HT-29 (cell line): ENCODE results near the gene COA1. TPM values are rescaled to one million over a fixed set of nuclear protein-coding genes. Genes with fewer than 3 reads are reported as not detected.

Source experiments
- DNase-seq: peaks from one replicate; pipeline ENCODE4 v3.0.0-alpha.2; 2015; ENCODE audit warnings: low spot score
- total RNA-seq: library from RNA; depleted of rRNA; stranded (reverse); fragments of >200 nt; shearing (Covaris generic); gene quantifications from 2 replicates; pipeline ENCODE4 v1.2.3, GENCODE V29; 2014

The COA1 gene
- total RNA-seq, 1 experiment from 2014 or later, result 72.0 TPM

- no peak for DNase-seq
These were observed 75.3 kb downstream of the COA1 start for GRCh38 chr7:43653891-43654504.

GRCh38 chr7:43653466-43653865, 75.9 kb downstream of the COA1 start:
- no peak for DNase-seq

GRCh38 chr7:43652364-43652763, 77.0 kb downstream of the COA1 start:
- no peak for DNase-seq

GRCh38 chr7:43650457-43651052, 78.8 kb downstream of the COA1 start:
- DNase-seq, result peak; percentile 44

GRCh38 chr7:43649755-43650274, 79.5 kb downstream of the COA1 start:
- peak; percentile 46 for DNase-seq

- no peak for DNase-seq
These were observed 80.6 kb downstream of the COA1 start for GRCh38 chr7:43648473-43649406.

- peak; percentile 94 for DNase-seq
These were observed 81.5 kb downstream of the COA1 start for GRCh38 chr7:43647673-43648472.

- DNase-seq, result no peak
These were observed 82.0 kb downstream of the COA1 start for GRCh38 chr7:43647339-43647672.

- DNase-seq, result no peak
These were observed 82.6 kb downstream of the COA1 start for GRCh38 chr7:43646603-43647338.

- no peak for DNase-seq
These were observed 83.6 kb downstream of the COA1 start for GRCh38 chr7:43645699-43646226.

- no peak for DNase-seq
These were observed 85.5 kb downstream of the COA1 start for GRCh38 chr7:43643846-43644245.

GRCh38 chr7:43642897-43643630, 86.3 kb downstream of the COA1 start:
- DNase-seq, result no peak

GRCh38 chr7:43640679-43641078, 88.6 kb downstream of the COA1 start:
- no peak for DNase-seq

- peak; percentile 64 for DNase-seq
These were observed 89.3 kb downstream of the COA1 start for GRCh38 chr7:43639858-43640491.

GRCh38 chr7:43637114-43637806, 92.1 kb downstream of the COA1 start:
- DNase-seq, result no peak

- DNase-seq, result no peak
These were observed 93.2 kb downstream of the COA1 start for GRCh38 chr7:43636093-43636492.

- DNase-seq, result no peak
These were observed 94.9 kb downstream of the COA1 start for GRCh38 chr7:43634384-43634783.

- no peak for DNase-seq
These were observed 96.6 kb downstream of the COA1 start for GRCh38 chr7:43632746-43633145.

- no peak for DNase-seq
These were observed 97.8 kb downstream of the COA1 start for GRCh38 chr7:43631559-43631958.
